ENCODE data around the gene BAD. TPM values are rescaled to one million over a fixed set of nuclear protein-coding genes. Genes with fewer than 3 reads are reported as not detected.

BAD gene
- total RNA-seq, 1 donor from 2014 or later: 43.6 TPM

GRCh38 chr11:64220798-64221197, 63.7 kb downstream of the BAD start:
- TF ChIP-seq EZH2 (IDR thresholded peaks at IDR 0.05; ENCODE audit: insufficient read depth, low read length): no peak
- TF ChIP-seq CTCF (IDR thresholded peaks at IDR 0.05; ENCODE audit: insufficient read depth, low read depth, low read length): no peak
- H4K20me1 ChIP-seq (ENCODE audit: insufficient read depth, low read length): no peaks in the 10 kb centered on the region
- Mint-ChIP-seq H3K27me3 (ENCODE audit: low read depth, unreplicated experiment) (no peaks in the 10 kb centered on the region), H3K36me3 (ENCODE audit: low read depth, unreplicated experiment) (peaks cover 8% of the 10 kb centered on the region), H3K4me3 (ENCODE audit: unreplicated experiment) (no peak overlapping the region), H3K27ac (ENCODE audit: unreplicated experiment) (no peak overlapping the region), H3K4me1 (ENCODE audit: low read depth, unreplicated experiment) (peaks cover 5% of the 10 kb centered on the region), H3K9me3 (ENCODE audit: unreplicated experiment) (no peaks in the 10 kb centered on the region)
- no peak overlapping the region for H3K9ac ChIP-seq (ENCODE audit: low read length)
- peaks cover 13% of the 10 kb centered on the region for H3K4me1 ChIP-seq (ENCODE audit: insufficient read depth, low read length)
- DNase-seq (ENCODE audit: low read depth) (no peak), FAIRE-seq (no peak)
- no peaks in the 10 kb centered on the region for H3K9me3 ChIP-seq (ENCODE audit: insufficient read depth, low read depth, low read length)
- H3K36me3 ChIP-seq (ENCODE audit: insufficient read depth, low read length): no peaks in the 10 kb centered on the region
- no peak overlapping the region for H3K4me2 ChIP-seq (ENCODE audit: low read length)
- H3K4me3 ChIP-seq (ENCODE audit: insufficient read depth, low read depth, low read length): no peak overlapping the region
- peaks cover 8% of the 10 kb centered on the region for H3K79me2 ChIP-seq (ENCODE audit: insufficient read depth, low read length)
- no peak overlapping the region for H3K27ac ChIP-seq (ENCODE audit: low read depth, low read length)
- H2AFZ ChIP-seq (ENCODE audit: low read depth, low read length): no peak overlapping the region
- no peaks in the 10 kb centered on the region for H3K27me3 ChIP-seq (ENCODE audit: insufficient read depth, low read length)

- H3K27ac Mint-ChIP-seq (ENCODE audit: unreplicated experiment): no peak overlapping the region
- H3K79me2 ChIP-seq (ENCODE audit: insufficient read depth, low read length): peaks cover 3% of the 10 kb centered on the region
- no peak for FAIRE-seq
Observed at GRCh38 chr11:64220271-64220670, 64.2 kb downstream of the BAD start.

More at GRCh38 chr11:64220271-64220670, 64.2 kb downstream of the BAD start:
- H3K4me1 Mint-ChIP-seq (ENCODE audit: low read depth, unreplicated experiment): peaks cover 6% of the 10 kb centered on the region
- H3K9me3 Mint-ChIP-seq (ENCODE audit: unreplicated experiment): no peaks in the 10 kb centered on the region
- Histone ChIP-seq H3K27me3 (ENCODE audit: insufficient read depth, low read length) (no peaks in the 10 kb centered on the region), H3K27ac (ENCODE audit: low read depth, low read length) (no peak overlapping the region), H4K20me1 (ENCODE audit: insufficient read depth, low read length) (no peaks in the 10 kb centered on the region), H3K36me3 (ENCODE audit: insufficient read depth, low read length) (no peaks in the 10 kb centered on the region), H3K9me3 (ENCODE audit: insufficient read depth, low read depth, low read length) (no peaks in the 10 kb centered on the region), H2AFZ (ENCODE audit: low read depth, low read length) (no peak overlapping the region), H3K4me1 (ENCODE audit: insufficient read depth, low read length) (peaks cover 10% of the 10 kb centered on the region), H3K4me2 (ENCODE audit: low read length) (no peak overlapping the region), H3K9ac (ENCODE audit: low read length) (no peak overlapping the region), H3K4me3 (ENCODE audit: insufficient read depth, low read depth, low read length) (no peak overlapping the region)
- DNase-seq (ENCODE audit: low read depth): no peak
- TF ChIP-seq CTCF (IDR thresholded peaks at IDR 0.05; ENCODE audit: insufficient read depth, low read depth, low read length) (no peak), EZH2 (IDR thresholded peaks at IDR 0.05; ENCODE audit: insufficient read depth, low read length) (no peak)
- H3K4me3 Mint-ChIP-seq (ENCODE audit: unreplicated experiment): no peak overlapping the region
- no peaks in the 10 kb centered on the region for H3K27me3 Mint-ChIP-seq (ENCODE audit: low read depth, unreplicated experiment)
- peaks cover 8% of the 10 kb centered on the region for H3K36me3 Mint-ChIP-seq (ENCODE audit: low read depth, unreplicated experiment)

Other genes with a start within 250 kb of the BAD start
- gene FLRT1, start 248.7 kb downstream of the BAD start, total RNA-seq: 0.20 and 0.41 TPM in 2 replicates
- gene MACROD1, start 118.6 kb downstream of the BAD start, total RNA-seq: 3.4 and 5.1 TPM in 2 replicates
- 179 and 200 TPM in 2 replicates for gene STIP1, start 98.5 kb downstream of the BAD start, total RNA-seq
- 1.3 and 1.6 TPM in 2 replicates for gene FERMT3, start 77.9 kb downstream of the BAD start, total RNA-seq
- 28.8 and 29.4 TPM in 2 replicates for gene TRPT1, start 58.5 kb downstream of the BAD start, total RNA-seq
- 40.2 and 40.7 TPM in 2 replicates for gene NUDT22, start 58.4 kb downstream of the BAD start, total RNA-seq
- gene DNAJC4, start 54.1 kb downstream of the BAD start, total RNA-seq: 23.8 and 25.7 TPM in 2 replicates
- gene VEGFB, start 50.1 kb downstream of the BAD start, total RNA-seq: 30.4 and 36.8 TPM in 2 replicates
- 41.5 and 45.6 TPM in 2 replicates for gene FKBP2, start 43.6 kb downstream of the BAD start, total RNA-seq
- gene PPP1R14B, start 37.7 kb downstream of the BAD start, total RNA-seq: 338 and 370 TPM in 2 replicates
- gene PLCB3, start 33.1 kb downstream of the BAD start, total RNA-seq: 48.7 and 50.9 TPM in 2 replicates
- gene GPR137, start 1.2 kb upstream of the BAD start, total RNA-seq: 46.8 and 48.5 TPM in 2 replicates
- gene KCNK4, start 6.6 kb upstream of the BAD start, total RNA-seq: 0.52 TPM in 1 of 2 replicates, not detected in the other
- not detected in 2 replicates for gene CATSPERZ, start 15.7 kb upstream of the BAD start, total RNA-seq
- gene ESRRA, start 20.9 kb upstream of the BAD start, total RNA-seq: 25.0 and 26.3 TPM in 2 replicates
- gene TRMT112, start 32.9 kb upstream of the BAD start, total RNA-seq: 130 and 146 TPM in 2 replicates
- 243 and 263 TPM in 2 replicates for gene PRDX5, start 33.5 kb upstream of the BAD start, total RNA-seq
- 1.2 and 1.6 TPM in 2 replicates for gene CCDC88B, start 55.5 kb upstream of the BAD start, total RNA-seq
- gene RPS6KA4, start 74.5 kb upstream of the BAD start, total RNA-seq: 30.7 and 36.2 TPM in 2 replicates

Measured in astrocyte (in vitro differentiated cells and primary cell).